A549 (cell line): ENCODE measurements around the gene MINAR1. TPM values are rescaled to one million over a fixed set of nuclear protein-coding genes. Genes with fewer than 3 reads are reported as not detected.

Source experiments
- ATAC-seq, 2 experiments: fragments of 200-7000 bp in 1 of 2; fragments of >200 bp in 1 of 2; cut with Nextera tagmentation in 1 of 2; cut with Tn5 transposase in 1 of 2; 3 replicates each; pipeline versions ENCODE4 v1.8.0 to v1.9.1; 2018 to 2020; ENCODE audit warnings: mild to moderate bottlenecking in 1 of 2, moderate library complexity in 1 of 2
- CTCF ChIA-PET: fragments of 300-600 bp; sonication (Branson Sonifier 250); formaldehyde crosslinking; extraction: SDS; loops from one replicate; lab custom pipeline; 2021; ENCODE audit warnings: antibody characterized with exemption, inconsistent platforms; lab: Yijun Ruan, JAX
- POLR2A ChIA-PET: fragments of 350-600 bp; formaldehyde crosslinking; extraction: SDS; loops from one replicate; lab custom pipeline; 2021; ENCODE audit warnings: antibody characterized with exemption, inconsistent platforms; lab: Yijun Ruan, JAX
- DNase-seq, 2 experiments: peaks; one replicate each; pipeline versions ENCODE4 v3.0.0 to v3.0.0-alpha.2; 2011 to 2016; ENCODE audit warnings: low read depth in 1 of 2, low spot score in 1 of 2
- FAIRE-seq: peaks from 2 replicates; lab custom pipeline; 2011; peaks lifted over from hg19 to GRCh38; lab: Jason Lieb, UNC
- H3K27ac ChIP-seq, 2 experiments: fragments of >200 bp; sonication (Bioruptor Twin); formaldehyde crosslinking; 3 replicates each; pipeline ENCODE4 v1.5.1; 2016 to 2017
- H3K4me1 ChIP-seq: fragments of >200 bp; sonication (Bioruptor Twin); formaldehyde crosslinking; 3 replicates; pipeline ENCODE4 v1.6.1; 2016
- H3K4me2 ChIP-seq: fragments of >200 bp; sonication (Bioruptor Twin); formaldehyde crosslinking; 3 replicates; pipeline ENCODE4 v1.6.1; 2016
- H3K4me3 ChIP-seq: fragments of >200 bp; sonication (Bioruptor Twin); formaldehyde crosslinking; 3 replicates; pipeline ENCODE4 v1.5.1; 2016
- H3K9me3 ChIP-seq: fragments of >200 bp; sonication (Bioruptor Twin); formaldehyde crosslinking; 3 replicates; pipeline ENCODE4 v1.6.1; 2016
- CHD2 ChIP-seq: fragments of 150-350 bp; IDR thresholded peaks from 2 replicates; pipeline ENCODE4 v1.6.1; 2014; ENCODE audit warnings: low read length; ENCODE audit not compliant: partially characterized antibody
- CHD4 ChIP-seq: fragments of 200-600 bp; sonication (generic); IDR thresholded peaks from 2 replicates; pipeline ENCODE4 v1.6.1; 2016; ENCODE audit warnings: antibody characterized with exemption, mild to moderate bottlenecking, borderline replicate concordance
- CTCF ChIP-seq: fragments of >200 bp; sonication (Bioruptor Twin); formaldehyde crosslinking; IDR thresholded peaks from 3 replicates; pipeline ENCODE4 v1.5.1; 2016
- EHF ChIP-seq: fragments of 250-450 bp; sonication (Bioruptor Pico); IDR thresholded peaks from 2 replicates; pipeline ENCODE4 v1.5.0; 2020; ENCODE audit warnings: mild to moderate bottlenecking
- EP300 ChIP-seq, 2 experiments: fragments of >200 bp; sonication (Bioruptor Twin); formaldehyde crosslinking; IDR thresholded peaks; 2 replicates in 1 of 2; 3 replicates in 1 of 2; pipeline ENCODE4 v1.6.1; 2016 to 2017
- FOXS1 ChIP-seq: fragments of 250-450 bp; sonication (Bioruptor Pico); IDR thresholded peaks from 2 replicates; pipeline ENCODE4 v1.5.0; 2020; ENCODE audit warnings: mild to moderate bottlenecking, moderate library complexity
- HES2 ChIP-seq: fragments of >200 bp; sonication (Bioruptor Twin); formaldehyde crosslinking; IDR thresholded peaks from 2 replicates; pipeline ENCODE4 v1.6.1; 2016
- HMGXB4 ChIP-seq: fragments of 250-450 bp; sonication (Bioruptor Pico); IDR thresholded peaks from 2 replicates; pipeline ENCODE4 v1.5.0; 2021; ENCODE audit warnings: mild to moderate bottlenecking, moderate library complexity, borderline replicate concordance
- HOXB13 ChIP-seq: fragments of 250-450 bp; sonication (Bioruptor Pico); IDR thresholded peaks from 2 replicates; pipeline ENCODE4 v1.5.0; 2020; ENCODE audit warnings: low read depth, mild to moderate bottlenecking, moderate library complexity
- JUNB ChIP-seq: fragments of >200 bp; sonication (Bioruptor Twin); formaldehyde crosslinking; IDR thresholded peaks from 2 replicates; pipeline ENCODE4 v1.6.1; 2016
- KDM5A ChIP-seq: fragments of 200-600 bp; sonication (generic); IDR thresholded peaks from 2 replicates; pipeline ENCODE4 v1.6.1; 2016; ENCODE audit warnings: antibody characterized with exemption, mild to moderate bottlenecking
- MAFK ChIP-seq: fragments of 450-650 bp; IDR thresholded peaks from 2 replicates; pipeline ENCODE4 v1.6.1; 2014; ENCODE audit not compliant: partially characterized antibody
- MAZ ChIP-seq: fragments of 150-350 bp; IDR thresholded peaks from 2 replicates; pipeline ENCODE4 v1.6.1; 2014; ENCODE audit warnings: antibody characterized with exemption, low read depth, low read length, borderline replicate concordance
- NFE2L2 ChIP-seq: fragments of 150-350 bp; conservative IDR thresholded peaks from 2 replicates; pipeline ENCODE4 v1.6.1; 2014; ENCODE audit warnings: low read length
- PBX3 ChIP-seq: IDR thresholded peaks from 2 replicates; pipeline ENCODE4 v1.6.1; 2012
- PHF8 ChIP-seq: fragments of 200-600 bp; sonication (generic); IDR thresholded peaks from 2 replicates; pipeline ENCODE4 v1.6.1; 2016; ENCODE audit warnings: low read depth, mild to moderate bottlenecking, antibody characterized with exemption, moderate library complexity, borderline replicate concordance
- POLR2A ChIP-seq: IDR thresholded peaks from 2 replicates; pipeline ENCODE4 v1.6.1; 2012; ENCODE audit warnings: mild to moderate bottlenecking, low read length
- POLR2AphosphoS2 ChIP-seq: conservative IDR thresholded peaks from 2 replicates; pipeline ENCODE4 v1.6.1; 2012; ENCODE audit warnings: low read length, improper control_type of control experiment, inconsistent platforms
- RARB ChIP-seq: fragments of 250-450 bp; sonication (Bioruptor Pico); IDR thresholded peaks from 2 replicates; pipeline ENCODE4 v1.8.0; 2021; ENCODE audit warnings: mild to moderate bottlenecking, moderate library complexity
- RFX5 ChIP-seq: fragments of 450-650 bp; IDR thresholded peaks from 2 replicates; pipeline ENCODE4 v1.7.1; 2014; ENCODE audit warnings: antibody characterized with exemption, mild to moderate bottlenecking, moderate library complexity
- SMC3 ChIP-seq: fragments of >200 bp; sonication (Bioruptor Twin); formaldehyde crosslinking; IDR thresholded peaks from 3 replicates; pipeline ENCODE4 v1.6.1; 2018; ENCODE audit warnings: inconsistent platforms
- SREBF2 ChIP-seq: fragments of 450-650 bp; IDR thresholded peaks from 2 replicates; pipeline ENCODE4 v1.6.1; 2014; ENCODE audit warnings: mild to moderate bottlenecking, moderate library complexity
- TP53 ChIP-seq: fragments of 250-450 bp; sonication (Bioruptor Pico); IDR thresholded peaks from 2 replicates; pipeline ENCODE4 v1.5.0; 2021; ENCODE audit warnings: mild to moderate bottlenecking, moderate library complexity
- ZC3H11A ChIP-seq: fragments of 450-650 bp; IDR thresholded peaks from 2 replicates; pipeline ENCODE4 v1.6.1; 2014; ENCODE audit warnings: antibody characterized with exemption, mild to moderate bottlenecking
- ZSCAN20 ChIP-seq: fragments of 250-450 bp; sonication (Bioruptor Pico); IDR thresholded peaks from 2 replicates; pipeline ENCODE4 v1.8.0; 2022; ENCODE audit warnings: mild to moderate bottlenecking, moderate library complexity
- WGBS: methylation state at CpG from one replicate; pipeline ENCODE4 v1.1.6; 2017; ENCODE audit errors: missing lambda C conversion rate; 5-methylcytosine and 5-hydroxymethylcytosine counted together
- polyA plus RNA-seq, 4 experiments: library from polyadenylated mRNA; depleted of rRNA in 3 of 4; stranded (reverse); fragments of >200 nt; fragmentation: RNase III in 1 of 4; extraction: RNeasy Plus Mini Kit Qiagen cat#74134 plus additional on column Dnase treatment in 1 of 4; gene quantifications; 2 replicates in 3 of 4; 3 replicates in 1 of 4; pipeline ENCODE4 v1.2.3, GENCODE V29; 2011 to 2017

Gene MINAR1
- polyA plus RNA-seq, 2 of the 4 experiments (the other 2 are of a cell fraction) = 0.87 to 0.88 TPM

GRCh38 chr15:79432345-79433275 is 474 bp downstream of the MINAR1 start:
- Histone ChIP-seq H3K4me3 (peak overlapping the region; percentile 58), H3K27ac (peak overlapping the region in 1 of 2 experiments; percentile 67; a peak in 3 of 6 replicates), H3K4me2 (peak overlapping the region; percentile 94), H3K4me1 (no peaks in the 10 kb centered on the region), H3K9me3 (no peaks in the 10 kb centered on the region)
- ChIA-PET CTCF (interaction anchor here (0.6 to 4.0 kb wide), 24 partner anchors 10 to 443 kb away, joined by 3 to 28 read pairs (median 5); no protein-coding TSS in a partner anchor), POLR2A (no interaction called here)
- WGBS = 51% methylated on average over 62 of the region's 84 CpGs
- FAIRE-seq (no peak), DNase-seq (peak in 1 of 2 experiments; percentile 17), ATAC-seq (peak; percentile 37 to 64; a peak in 4 of 6 replicates)
- TF ChIP-seq SREBF2 (no peak), RARB (CRISPR knock-in tag) (no peak), NFE2L2 (no peak), HES2 (no peak), POLR2AphosphoS2 (no peak), CTCF (no peak; the same call in 2 of the 3 replicates), CHD2 (no peak), PHF8 (no peak)

GRCh38 chr15:79433276-79433990 is 1.3 kb downstream of the MINAR1 start:
- Histone ChIP-seq H3K4me3 (no peak overlapping the region), H3K9me3 (no peaks in the 10 kb centered on the region), H3K27ac (no peak overlapping the region), H3K4me1 (no peaks in the 10 kb centered on the region), H3K4me2 (no peak overlapping the region)
- TF ChIP-seq EHF (no peak), PBX3 (no peak), HMGXB4 (no peak), ZSCAN20 (no peak), EP300 (IDR thresholded peaks at IDR 0.05) (no peak), SMC3 (no peak), JUNB (no peak), CTCF (no peak), KDM5A (no peak), MAZ (no peak), ZC3H11A (no peak), HOXB13 (no peak), RFX5 (no peak), HES2 (no peak), CHD4 (no peak), TP53 (CRISPR knock-in tag) (no peak), MAFK (no peak), POLR2A (no peak), FOXS1 (no peak)
- POLR2A ChIA-PET = no interaction called here
- CTCF ChIA-PET = interaction anchor here (0.8 to 4.0 kb wide), 16 partner anchors 10 to 420 kb away, joined by 3 to 28 read pairs (median 6); no protein-coding TSS in a partner anchor
- 84% methylated on average over 12 of the region's 12 CpGs for WGBS
- FAIRE-seq (no peak), DNase-seq (peak; percentile 17 to 29), ATAC-seq (peak; percentile 20 to 40; a peak in 3 of 6 replicates)
